Nephron (organoid): Measurements from ENCODE around the gene PLEKHG5.
"Not testable (repeated sequence)": the region's sequence is repeated elsewhere in the genome, so short reads cannot be mapped to it uniquely, and the experiment has no call there.

Experiments
- H3K27ac Mint-ChIP-seq, 3 experiments: 2 replicates each; pipeline ENCODE4 v1.8.0; 2020; ENCODE audit warnings: mixed read lengths in 3 of 3, mild to moderate bottlenecking in 2 of 3, moderate library complexity in 1 of 3
- H3K27me3 Mint-ChIP-seq: 2 replicates; pipeline ENCODE4 v1.8.0; 2021; ENCODE audit warnings: low read depth, mild to moderate bottlenecking, moderate library complexity, mixed read lengths
- H3K36me3 Mint-ChIP-seq: 2 replicates; pipeline ENCODE4 v1.8.0; 2020; ENCODE audit warnings: low read depth, mixed read lengths
- H3K4me1 Mint-ChIP-seq: 2 replicates; pipeline ENCODE4 v1.8.0; 2020; ENCODE audit warnings: mixed read lengths
- H3K4me3 Mint-ChIP-seq, 3 experiments: 2 replicates each; pipeline ENCODE4 v1.8.0; 2020; ENCODE audit warnings: mild to moderate bottlenecking in 3 of 3, mixed read lengths in 3 of 3, moderate library complexity in 2 of 3
- H3K9me3 Mint-ChIP-seq: 2 replicates; pipeline ENCODE4 v1.8.0; 2020; ENCODE audit warnings: mixed read lengths
- CTCF ChIP-seq, 3 experiments: fragments of 200-600 bp; sonication (generic); IDR thresholded peaks; one replicate each; pipeline ENCODE4 v1.5.0; 2021; ENCODE audit warnings: antibody characterized with exemption in 3 of 3; ENCODE audit not compliant: unreplicated experiment in 3 of 3

PLEKHG5 gene

DNA sequence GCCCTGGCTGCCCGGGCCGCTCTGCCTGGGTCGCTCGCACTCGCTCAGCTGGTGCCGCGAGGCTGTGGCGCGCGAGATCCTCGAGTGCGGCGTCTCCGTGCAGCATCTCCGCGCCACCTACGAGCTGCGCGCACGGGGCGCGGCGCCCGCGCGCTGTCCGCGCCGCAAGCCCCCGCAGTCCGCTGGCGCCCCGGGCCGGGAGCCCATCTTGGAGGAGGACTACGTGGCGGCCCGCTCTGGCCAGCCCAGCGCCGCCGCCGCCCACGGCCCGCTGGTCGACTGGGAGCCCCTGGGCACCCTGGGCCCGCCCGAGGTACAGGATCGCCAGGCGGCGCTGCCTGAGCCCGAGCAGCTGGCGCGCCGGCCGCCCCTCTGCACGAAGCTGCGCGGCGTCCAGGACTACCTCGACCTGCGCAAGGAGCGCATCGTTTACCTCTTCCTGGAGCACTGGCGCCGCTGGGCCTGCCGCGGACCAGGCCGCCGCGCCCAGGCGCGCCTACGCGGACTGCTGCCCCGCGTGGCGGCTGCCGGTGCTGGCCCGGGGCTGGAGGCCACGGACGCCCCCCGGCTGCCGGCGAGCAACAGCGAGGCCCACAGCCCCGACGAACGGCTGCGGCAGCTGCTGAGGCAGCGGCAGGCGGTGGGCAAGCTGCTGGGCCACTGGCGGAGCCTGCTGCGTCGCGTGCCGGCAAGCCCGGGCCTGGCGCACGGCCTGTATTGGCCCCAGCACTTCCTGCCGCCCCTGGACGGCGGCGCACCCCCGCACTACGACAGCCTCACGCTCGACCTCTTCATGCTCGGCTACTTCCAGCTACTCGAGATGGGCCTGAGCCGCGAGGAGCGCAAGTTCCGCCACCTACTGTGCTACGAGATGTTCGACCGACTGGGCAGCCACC lies 36.4 kb downstream of the PLEKHG5 start:
- Mint-ChIP-seq H3K9me3 (no peaks in the 10 kb centered on the region), H3K36me3 (no peaks in the 10 kb centered on the region), H3K27me3 (peaks cover 17% of the 10 kb centered on the region), H3K27ac (no peak overlapping the region), H3K4me3 (no peak overlapping the region), H3K4me1 (peaks cover 10% of the 10 kb centered on the region)
- no peak for TF ChIP-seq CTCF (IDR thresholded peaks at IDR 0.05; ENCODE audit: unreplicated experiment in 3 of 3)

DNA sequence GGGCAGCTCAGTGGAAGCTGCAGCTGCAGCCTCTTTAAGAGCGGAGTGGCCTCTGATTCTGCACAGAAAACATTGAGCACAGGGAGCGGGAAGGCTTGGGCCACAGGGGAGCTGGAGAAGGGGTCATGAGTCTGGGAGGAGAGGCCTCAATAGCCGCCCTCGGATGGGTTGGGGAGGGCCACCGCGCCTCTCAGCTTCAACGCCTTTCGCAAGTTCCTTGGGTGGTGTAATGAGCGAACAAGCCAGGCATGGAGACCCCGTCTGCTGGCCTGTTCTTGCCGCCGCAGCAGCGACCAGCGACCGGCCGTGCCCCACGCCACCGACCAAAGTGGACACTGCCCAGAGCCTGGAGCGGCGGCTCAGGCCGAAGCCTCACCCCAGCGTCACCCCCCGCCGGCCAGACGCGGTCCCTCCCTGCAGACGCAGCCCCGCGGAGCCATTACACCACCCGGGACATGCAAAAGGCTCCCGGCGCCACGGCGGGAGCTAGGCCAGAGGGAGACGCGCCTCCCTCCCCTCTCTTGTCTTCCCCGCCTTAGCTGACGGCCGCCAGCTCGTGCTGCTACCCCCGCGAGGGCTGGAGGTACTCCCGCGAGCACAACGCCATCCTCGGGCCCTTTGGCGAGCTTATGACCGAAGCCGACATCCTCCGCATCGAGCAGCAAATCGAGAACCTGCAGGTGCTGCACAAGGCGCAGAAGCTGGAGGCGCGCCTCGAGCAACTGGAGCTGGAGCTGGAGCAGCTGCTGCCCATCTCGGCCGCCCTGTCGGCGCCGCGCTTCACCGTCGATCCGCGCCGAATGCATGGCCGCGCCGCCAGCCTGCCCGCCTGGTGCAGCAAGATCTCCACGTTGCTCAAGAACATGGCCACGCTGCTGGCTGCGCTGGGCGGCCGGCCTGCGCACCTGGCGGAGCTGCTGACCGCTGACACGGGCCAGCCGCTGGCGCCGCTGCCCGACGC lies 37.3 kb downstream of the PLEKHG5 start:
- H3K27ac Mint-ChIP-seq, H3K36me3 Mint-ChIP-seq, H3K9me3 Mint-ChIP-seq, H3K4me3 Mint-ChIP-seq: not testable (repeated sequence)
- Mint-ChIP-seq H3K4me1 (peaks cover 12% of the 10 kb centered on the region), H3K27me3 (peaks cover 27% of the 10 kb centered on the region)

GRCh38 chr1:6450943-6451373 lies 40.5 kb downstream of the PLEKHG5 start:
- H3K36me3 Mint-ChIP-seq = no peaks in the 10 kb centered on the region
- H3K4me1 Mint-ChIP-seq = peaks cover 12% of the 10 kb centered on the region
- no peak for TF ChIP-seq CTCF (IDR thresholded peaks at IDR 0.05; ENCODE audit: unreplicated experiment in 3 of 3)
- H3K4me3 Mint-ChIP-seq = peak overlapping the region; percentile 28 to 42 (median 32)
- H3K27me3 Mint-ChIP-seq = peaks cover 41% of the 10 kb centered on the region
- H3K9me3 Mint-ChIP-seq = no peaks in the 10 kb centered on the region
- H3K27ac Mint-ChIP-seq = peak overlapping the region in 2 of 3 experiments; percentile 35 to 41

GRCh38 chr1:6450486-6450885 lies 41.0 kb downstream of the PLEKHG5 start:
- Mint-ChIP-seq H3K4me3 (peak overlapping the region; percentile 28 to 42 (median 32)), H3K27me3 (peaks cover 45% of the 10 kb centered on the region), H3K4me1 (peaks cover 12% of the 10 kb centered on the region), H3K27ac (peak overlapping the region in 2 of 3 experiments; percentile 35 to 41)
- not testable (repeated sequence) for H3K36me3 Mint-ChIP-seq, H3K9me3 Mint-ChIP-seq

GRCh38 chr1:6450005-6450450 lies 41.4 kb downstream of the PLEKHG5 start:
- Mint-ChIP-seq H3K4me3 (peak overlapping the region; percentile 35 to 67 (median 46)), H3K4me1 (peaks cover 12% of the 10 kb centered on the region), H3K27me3 (peaks cover 48% of the 10 kb centered on the region), H3K9me3 (no peaks in the 10 kb centered on the region), H3K36me3 (no peaks in the 10 kb centered on the region), H3K27ac (peak overlapping the region in 1 of 3 experiments; percentile 23)
- TF ChIP-seq CTCF (IDR thresholded peaks at IDR 0.05; ENCODE audit: unreplicated experiment in 3 of 3) = no peak

GRCh38 chr1:6448749-6449631 lies 42.5 kb downstream of the PLEKHG5 start:
- H3K9me3 Mint-ChIP-seq = no peaks in the 10 kb centered on the region
- peaks cover 12% of the 10 kb centered on the region for H3K4me1 Mint-ChIP-seq
- no peak for TF ChIP-seq CTCF (IDR thresholded peaks at IDR 0.05; ENCODE audit: unreplicated experiment in 3 of 3)
- peak overlapping the region; percentile 35 to 67 (median 46) for H3K4me3 Mint-ChIP-seq
- no peaks in the 10 kb centered on the region for H3K36me3 Mint-ChIP-seq
- peaks cover 57% of the 10 kb centered on the region for H3K27me3 Mint-ChIP-seq
- no peak overlapping the region for H3K27ac Mint-ChIP-seq
